OCI-LY1 (cell line): ENCODE data around the gene FLNC.

Source experiments
- EZH2 ChIP-seq: fragments of 200-600 bp; sonication (generic), shearing (Covaris generic); IDR thresholded peaks from 2 replicates; pipeline ENCODE4 v1.8.0; 2017; ENCODE audit warnings: borderline replicate concordance, mixed run types, mild to moderate bottlenecking, antibody characterized with exemption, low read length, moderate library complexity, mixed read lengths
- TF ChIP-seq, protein P1 (sequence below): fragments of 200-600 bp; sonication (generic), shearing (Covaris generic); IDR thresholded peaks from 2 replicates; pipeline ENCODE4 v1.5.1; 2017; ENCODE audit warnings: mild to moderate bottlenecking, antibody characterized with exemption, low read length, moderate library complexity, mixed read lengths

- TF ChIP-seq, protein P1, sequence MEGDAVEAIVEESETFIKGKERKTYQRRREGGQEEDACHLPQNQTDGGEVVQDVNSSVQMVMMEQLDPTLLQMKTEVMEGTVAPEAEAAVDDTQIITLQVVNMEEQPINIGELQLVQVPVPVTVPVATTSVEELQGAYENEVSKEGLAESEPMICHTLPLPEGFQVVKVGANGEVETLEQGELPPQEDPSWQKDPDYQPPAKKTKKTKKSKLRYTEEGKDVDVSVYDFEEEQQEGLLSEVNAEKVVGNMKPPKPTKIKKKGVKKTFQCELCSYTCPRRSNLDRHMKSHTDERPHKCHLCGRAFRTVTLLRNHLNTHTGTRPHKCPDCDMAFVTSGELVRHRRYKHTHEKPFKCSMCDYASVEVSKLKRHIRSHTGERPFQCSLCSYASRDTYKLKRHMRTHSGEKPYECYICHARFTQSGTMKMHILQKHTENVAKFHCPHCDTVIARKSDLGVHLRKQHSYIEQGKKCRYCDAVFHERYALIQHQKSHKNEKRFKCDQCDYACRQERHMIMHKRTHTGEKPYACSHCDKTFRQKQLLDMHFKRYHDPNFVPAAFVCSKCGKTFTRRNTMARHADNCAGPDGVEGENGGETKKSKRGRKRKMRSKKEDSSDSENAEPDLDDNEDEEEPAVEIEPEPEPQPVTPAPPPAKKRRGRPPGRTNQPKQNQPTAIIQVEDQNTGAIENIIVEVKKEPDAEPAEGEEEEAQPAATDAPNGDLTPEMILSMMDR: no peak
- no peak for TF ChIP-seq EZH2
Observed at GRCh38 chr7:128847721-128848211, 17.6 kb downstream of the FLNC start.
